GM19099 (cell line): ENCODE results near the gene VEGFC.

Experiments used
- POLR2A ChIP-seq: IDR thresholded peaks from 3 replicates; pipeline ENCODE4 v1.6.1; 2011; ENCODE audit warnings: low read depth; ENCODE audit not compliant: insufficient read length; ENCODE audit errors: extremely low read depth

Gene VEGFC

DNA sequence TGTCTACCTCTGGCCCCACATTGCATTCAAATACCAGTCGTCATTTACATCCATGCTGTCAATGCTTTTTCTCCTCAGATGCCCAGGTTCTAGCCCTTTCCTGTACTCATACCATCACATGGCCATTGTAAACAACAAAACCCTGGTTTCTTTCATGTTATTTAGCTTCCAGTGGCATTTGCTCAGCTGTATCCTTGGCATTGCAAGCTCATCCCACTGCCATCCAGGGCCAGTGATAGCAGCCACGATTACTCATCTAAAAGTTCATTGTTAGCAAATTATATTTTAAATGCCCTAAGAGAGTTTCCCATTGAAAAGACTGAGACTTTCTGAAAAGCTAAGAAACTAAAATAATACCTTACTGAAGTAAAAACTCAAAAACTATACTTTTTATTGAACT lies 34.0 kb downstream of the VEGFC start:
- no peak for TF ChIP-seq POLR2A

DNA sequence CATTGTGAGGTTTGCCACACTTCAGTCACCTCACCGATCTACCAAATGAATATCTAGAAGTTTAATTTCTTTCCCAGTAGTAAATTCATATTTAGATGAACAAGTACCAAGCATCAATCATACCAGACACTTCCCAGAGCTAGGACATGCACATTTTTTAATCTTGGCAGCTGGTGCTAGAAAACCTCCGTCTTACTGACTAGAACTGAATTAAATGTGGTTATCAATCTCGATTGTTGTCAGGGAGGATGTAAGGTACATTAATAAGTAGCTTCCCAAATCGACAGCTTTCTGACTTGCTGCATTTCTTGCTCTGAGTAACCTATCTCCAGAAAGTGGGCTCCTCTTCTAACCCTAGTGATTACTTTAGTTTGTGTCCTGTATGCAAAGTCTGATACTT lies 34.4 kb downstream of the VEGFC start:
- TF ChIP-seq POLR2A: no peak

DNA sequence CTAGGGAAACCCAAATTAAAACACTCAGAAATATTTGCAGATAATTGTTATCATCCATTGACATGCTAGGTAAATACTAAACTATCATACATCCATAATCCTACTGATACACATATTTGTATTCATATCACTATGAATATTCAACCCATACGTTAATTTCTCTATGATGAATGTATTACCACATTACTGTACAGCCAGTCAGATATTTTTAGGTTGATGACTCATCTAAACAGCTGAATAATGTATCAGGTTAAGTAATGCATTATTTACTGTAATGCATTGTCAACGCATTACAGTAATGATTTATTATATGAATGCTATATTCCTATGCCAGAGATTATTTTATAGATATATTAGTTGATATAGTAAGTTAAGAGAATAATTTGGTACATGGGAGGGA lies 37.1 kb downstream of the VEGFC start:
- no peak for TF ChIP-seq POLR2A

GRCh38 chr4:176755001-176755400 lies 37.7 kb downstream of the VEGFC start:
- TF ChIP-seq POLR2A: no peak

GRCh38 chr4:176753049-176753448 lies 39.7 kb downstream of the VEGFC start:
- no peak for TF ChIP-seq POLR2A

DNA sequence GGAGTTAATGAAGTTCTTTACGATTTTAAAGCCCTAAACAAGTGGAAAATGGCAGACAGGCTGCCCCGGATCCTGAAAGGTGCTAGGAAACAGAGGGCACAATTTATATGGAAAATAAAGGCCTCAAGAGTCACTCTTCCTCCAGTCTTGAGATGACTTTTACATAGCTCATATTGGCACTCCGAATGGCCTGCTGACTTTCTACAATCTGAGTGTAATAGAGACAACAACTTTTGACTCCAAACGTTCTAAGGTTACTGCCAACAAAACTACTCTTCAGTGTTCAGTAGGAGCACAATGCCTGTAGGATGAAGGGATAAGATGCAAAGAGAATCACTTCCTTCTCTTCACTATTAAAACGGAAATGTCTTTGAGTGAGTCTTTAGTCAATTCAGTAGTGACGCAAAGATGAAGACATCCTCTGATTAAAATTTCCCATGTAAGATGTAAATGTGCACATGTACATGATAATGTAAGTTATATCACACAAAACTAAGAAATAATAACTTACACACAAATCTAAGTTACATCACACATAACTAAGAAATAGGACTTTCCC lies 40.5 kb downstream of the VEGFC start:
- TF ChIP-seq POLR2A: no peak

GRCh38 chr4:176751061-176751460 lies 41.7 kb downstream of the VEGFC start:
- no peak for TF ChIP-seq POLR2A

DNA sequence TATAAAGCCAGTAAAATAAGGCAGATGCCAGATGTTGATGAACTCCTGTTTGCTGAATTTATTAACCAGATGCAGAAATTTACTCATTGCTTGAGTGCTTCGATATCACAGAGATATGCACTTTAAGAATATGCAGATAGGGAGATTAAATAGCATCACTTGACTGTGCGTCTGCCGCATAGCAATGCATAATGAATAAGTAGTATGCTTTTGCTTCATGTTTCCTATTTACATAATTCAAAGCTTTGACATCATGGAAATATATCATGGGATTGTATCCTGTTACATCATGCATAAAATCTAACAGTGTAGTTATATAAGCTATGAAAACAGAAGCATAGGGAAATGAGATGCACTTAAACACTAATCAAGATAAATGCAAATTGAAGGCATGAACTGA lies 45.9 kb downstream of the VEGFC start:
- TF ChIP-seq POLR2A: no peak

DNA sequence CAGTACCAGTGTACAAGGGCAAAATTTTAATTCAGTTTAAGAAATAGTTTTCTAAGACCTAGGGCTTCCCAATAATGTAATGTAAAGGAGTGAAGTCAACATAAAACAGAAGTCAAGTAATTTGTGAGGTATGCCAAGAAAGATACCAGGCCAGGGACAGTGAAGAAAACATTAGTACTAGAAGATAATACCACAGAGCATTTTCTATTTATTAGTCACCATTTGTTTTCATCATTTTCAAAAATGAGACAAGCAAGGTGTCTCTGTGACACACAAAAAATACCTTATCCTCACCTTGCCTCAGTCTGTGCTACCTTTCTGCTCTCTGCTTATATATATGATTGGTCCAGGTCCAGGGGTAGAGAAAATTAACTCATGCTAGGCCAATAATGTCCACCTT lies 46.8 kb downstream of the VEGFC start:
- no peak for TF ChIP-seq POLR2A

GRCh38 chr4:176744091-176744490 lies 48.6 kb downstream of the VEGFC start:
- no peak for TF ChIP-seq POLR2A

DNA sequence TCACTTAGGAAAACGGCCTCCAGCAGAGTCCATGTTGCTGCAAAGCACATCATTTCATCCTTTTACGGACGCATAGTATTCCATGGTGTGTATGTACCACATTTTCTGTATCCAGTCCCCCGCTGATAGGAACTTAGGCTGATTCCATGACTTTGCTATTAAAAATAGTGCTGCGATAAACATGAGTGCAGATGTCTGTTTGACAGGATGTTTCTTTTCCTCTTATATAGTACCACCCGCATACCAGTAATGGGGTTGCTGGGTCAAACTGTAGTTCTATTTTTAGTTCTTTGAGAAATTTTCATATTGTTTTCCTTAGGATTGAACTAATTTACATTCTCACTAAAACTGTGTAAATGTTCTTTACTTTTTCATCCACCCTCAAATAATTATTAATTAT lies 50.5 kb downstream of the VEGFC start:
- no peak for TF ChIP-seq POLR2A

DNA sequence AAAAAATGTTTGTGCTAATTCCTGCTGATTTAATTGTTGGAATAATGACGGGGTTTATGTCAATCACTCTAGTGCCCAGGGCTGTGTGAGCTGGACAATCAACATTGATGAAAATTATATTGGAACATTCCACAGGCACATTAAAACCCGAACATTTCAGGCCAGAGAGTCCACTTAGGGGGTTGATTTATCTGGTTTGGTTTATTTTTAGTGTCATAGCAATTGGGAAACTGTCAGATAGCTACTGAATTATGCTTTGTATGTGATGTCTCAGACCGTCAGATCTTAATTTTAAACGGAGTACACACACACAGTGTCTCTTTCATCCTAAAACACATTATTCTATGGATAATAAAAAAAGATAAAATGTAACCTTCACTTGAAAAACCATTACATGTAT lies 51.5 kb downstream of the VEGFC start:
- TF ChIP-seq POLR2A: no peak

DNA sequence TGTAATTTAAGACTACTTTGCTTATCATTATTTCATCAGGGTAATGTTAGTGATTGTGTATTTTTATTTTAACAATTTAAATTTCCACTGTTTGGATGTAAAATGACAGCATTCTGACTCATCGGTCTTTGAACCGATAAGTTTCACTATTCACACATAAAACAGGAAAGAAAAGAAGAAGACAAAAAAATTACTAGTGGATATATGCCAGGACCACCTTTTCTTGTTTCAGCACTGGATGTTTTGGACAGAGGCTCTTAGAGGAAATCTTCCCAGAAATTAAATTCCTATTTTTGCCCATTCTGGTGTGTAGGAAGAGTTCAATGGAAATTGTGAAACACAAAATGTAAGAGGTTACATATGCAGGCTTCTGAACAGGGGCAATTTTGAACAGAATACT lies 57.4 kb downstream of the VEGFC start:
- TF ChIP-seq POLR2A: no peak

DNA sequence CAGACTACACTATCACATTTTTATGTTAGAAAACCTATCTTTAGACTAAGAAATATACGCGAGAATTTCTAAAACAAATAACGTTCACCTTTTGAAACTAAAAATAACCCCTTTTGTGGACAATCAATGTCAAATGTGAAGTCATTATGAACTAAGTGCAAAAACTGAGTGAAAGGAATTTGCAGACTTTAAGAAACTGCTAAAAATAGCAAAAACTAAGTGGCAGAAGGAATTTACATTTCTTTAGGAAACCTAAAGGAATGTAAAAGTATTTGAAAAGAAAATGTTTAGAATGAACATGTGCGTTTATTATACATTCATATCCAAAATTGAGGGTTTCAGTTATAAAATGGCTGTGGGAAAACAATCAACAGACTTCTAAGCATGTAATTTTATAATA lies 58.3 kb downstream of the VEGFC start:
- no peak for TF ChIP-seq POLR2A

DNA sequence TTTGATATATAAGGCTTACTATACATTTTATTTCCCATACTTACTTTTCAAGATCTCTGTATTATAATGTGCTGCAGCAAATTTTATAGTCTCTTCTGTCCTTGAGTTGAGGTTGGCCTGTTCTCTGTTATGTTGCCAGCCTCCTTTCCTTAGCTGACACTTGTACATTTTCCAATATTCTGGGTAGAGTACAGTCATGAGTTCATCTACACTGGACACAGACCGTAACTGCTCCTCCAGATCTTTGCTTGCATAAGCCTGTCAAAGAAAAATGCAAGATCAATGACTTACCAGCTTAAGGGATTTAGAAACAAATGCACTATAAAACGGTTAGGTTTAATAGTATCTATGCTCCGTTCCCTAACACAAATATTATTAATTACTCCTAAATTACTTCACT lies 63.2 kb downstream of the VEGFC start:
- no peak for TF ChIP-seq POLR2A

DNA sequence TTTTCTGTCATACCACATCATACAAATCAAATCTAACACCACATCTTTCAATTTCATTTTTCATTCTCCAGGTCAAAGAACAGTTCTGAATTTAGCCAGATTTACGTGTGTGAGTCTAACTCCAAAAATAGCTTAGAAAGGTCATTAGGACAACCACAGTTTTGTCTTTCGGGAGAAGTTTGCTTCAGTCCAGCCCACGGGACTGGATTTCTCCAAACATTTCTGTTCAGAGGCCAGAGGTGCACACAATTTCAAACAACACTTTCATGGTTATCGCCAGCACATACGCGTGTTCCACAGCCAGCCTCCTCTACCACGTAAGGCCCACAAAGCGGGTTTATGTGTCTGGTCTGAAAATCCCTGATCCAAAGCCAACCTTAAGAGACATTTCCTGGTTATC lies 65.9 kb downstream of the VEGFC start:
- TF ChIP-seq POLR2A: no peak

GRCh38 chr4:176721459-176721858 lies 71.3 kb downstream of the VEGFC start:
- TF ChIP-seq POLR2A: no peak
